ENCODE measurements around the gene TEX12.
A peak's percentile ranks its signal among the peaks of the same experiment; 100 is the strongest.

Gene TEX12

DNA sequence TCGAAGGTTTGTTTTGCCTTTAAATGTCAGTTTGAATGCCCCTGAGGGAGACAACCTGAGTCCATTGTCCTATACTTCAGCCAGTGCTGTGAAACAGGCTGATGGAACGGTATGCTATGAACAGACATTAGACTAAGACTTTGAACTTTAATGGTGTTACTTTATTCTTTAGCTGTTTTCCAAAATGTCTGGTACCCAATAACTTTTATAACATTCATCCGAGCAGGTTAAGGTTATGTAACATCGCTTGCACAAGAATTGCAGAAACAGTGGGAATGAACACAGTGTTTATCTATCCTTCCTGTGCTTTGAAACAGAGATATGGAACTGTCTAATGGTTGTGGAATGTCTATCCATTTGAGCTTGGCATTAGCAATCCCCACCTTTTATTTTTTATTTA lies 46.6 kb downstream of the TEX12 start:
- DNase-seq: no peak

DNA sequence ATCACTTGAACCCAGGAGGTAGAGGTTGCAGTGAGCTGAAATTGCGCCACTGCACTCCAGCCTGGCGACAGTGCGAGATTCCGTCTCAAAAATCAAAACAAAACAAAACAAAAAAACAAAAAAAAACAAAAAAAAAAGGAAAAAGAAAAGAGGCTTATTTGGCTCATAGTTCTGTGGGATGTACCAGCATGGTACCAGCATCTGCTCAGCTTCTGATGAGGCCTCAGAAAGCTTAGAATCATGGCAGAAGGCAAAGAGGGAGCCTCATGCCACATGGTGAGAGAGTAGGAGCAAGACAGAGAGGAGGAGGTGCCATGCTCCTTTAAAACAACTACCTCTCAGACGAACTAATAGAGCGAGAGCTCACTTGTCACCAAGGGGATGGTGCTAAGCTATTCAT lies 48.4 kb downstream of the TEX12 start:
- DNase-seq: no peak

DNA sequence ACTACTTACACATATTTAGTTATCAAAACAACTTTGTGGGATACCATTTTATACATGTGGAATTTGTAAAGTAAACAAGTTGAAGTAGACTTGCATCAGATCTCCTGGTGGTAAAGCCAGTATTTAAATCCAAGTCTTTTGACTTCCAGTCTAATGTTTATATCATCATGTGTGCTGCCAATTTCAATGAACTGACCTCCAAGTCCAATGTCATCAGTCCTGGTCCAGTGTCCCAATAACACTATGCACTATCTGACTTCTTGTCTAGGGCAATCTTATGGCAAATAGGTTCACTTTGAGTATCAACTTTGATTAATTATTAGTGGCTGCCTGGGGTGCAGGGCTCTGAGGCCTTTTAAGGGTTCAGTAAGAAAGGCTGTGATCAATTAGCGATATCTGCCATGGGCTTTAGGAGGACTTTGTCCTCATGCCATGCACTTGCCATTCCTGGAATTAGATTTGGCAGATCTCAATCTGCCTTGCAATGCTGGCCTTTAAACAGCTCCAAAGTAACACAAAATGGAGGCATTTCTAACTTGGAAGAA lies 49.5 kb downstream of the TEX12 start:
- no peak for DNase-seq

DNA sequence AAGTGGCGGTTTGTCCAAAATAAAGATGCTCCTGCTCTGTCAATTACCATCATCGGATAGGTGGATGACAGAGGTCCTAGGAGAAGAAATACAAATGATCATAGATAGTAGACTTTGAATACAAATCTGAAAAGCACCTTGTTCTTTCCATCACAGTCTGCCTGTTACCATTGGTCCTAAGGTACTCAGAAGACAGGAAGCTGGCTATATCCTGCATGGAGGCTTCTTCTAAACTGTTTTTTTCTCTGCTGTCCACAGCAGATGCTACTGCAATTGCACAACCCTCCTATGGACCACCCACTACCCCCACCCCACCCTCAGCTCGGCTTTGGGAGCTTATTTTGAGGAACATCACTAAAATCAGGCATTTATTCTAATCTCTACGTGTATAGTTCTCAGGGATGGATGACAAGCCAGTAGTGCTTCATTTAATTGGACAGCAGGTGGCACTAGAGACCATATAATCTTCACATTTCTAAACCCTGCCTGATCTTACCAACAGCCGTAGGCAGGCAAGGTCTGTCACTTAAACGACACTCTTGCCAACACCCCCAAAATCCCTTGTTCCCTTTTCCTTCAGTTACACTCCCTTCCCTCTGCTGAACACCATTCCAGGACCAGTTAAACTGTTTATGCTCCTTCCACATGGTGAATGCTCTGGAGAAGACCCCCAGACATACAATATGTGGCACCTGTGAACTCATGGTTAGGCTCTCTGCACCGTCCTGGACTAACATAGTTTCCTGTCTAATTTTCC lies 52.5 kb downstream of the TEX12 start:
- peak; percentile 82 for DNase-seq

DNA sequence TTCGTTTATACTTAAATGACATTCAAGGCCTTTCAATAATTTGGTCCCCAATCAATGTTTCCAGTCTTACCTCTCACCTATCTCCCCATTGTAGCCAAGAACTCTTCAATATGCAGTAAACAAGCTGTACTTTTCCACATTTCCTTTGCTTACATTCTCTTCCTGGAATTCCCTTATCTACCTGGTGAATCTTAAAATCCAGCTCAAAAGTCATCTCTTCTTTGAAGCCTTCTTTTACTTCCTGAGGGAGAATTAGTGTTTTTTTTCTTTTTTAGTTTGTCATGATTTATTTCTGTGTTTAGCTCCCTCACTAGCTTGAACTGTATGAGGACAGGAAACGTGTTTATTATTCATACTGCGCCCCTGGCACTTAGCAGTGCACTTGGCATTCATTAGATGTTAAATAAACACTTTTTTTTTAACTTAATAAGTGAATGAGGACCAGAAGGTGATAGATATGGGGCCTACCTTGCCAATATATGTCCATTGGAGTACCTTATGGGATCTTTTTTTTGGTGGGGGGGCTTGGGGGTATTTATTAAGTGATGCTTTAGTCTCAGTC lies 54.2 kb downstream of the TEX12 start:
- no peak for DNase-seq
